HepG2 (cell line): ENCODE measurements around the gene HOXC5. TPM values are rescaled to one million over a fixed set of nuclear protein-coding genes. Genes with fewer than 3 reads are reported as not detected.

Experiments used
- ATAC-seq: fragments of 200-7000 bp; cut with Tn5 transposase; 3 replicates; pipeline ENCODE4 v1.9.1; 2020; ENCODE audit warnings: mild to moderate bottlenecking, moderate library complexity
- BruUV-seq: library from RNA; stranded (reverse); fragments of 400-500 nt; replicated peaks from 2 replicates; lab custom pipeline; 2021; lab: Mats Ljungman, UMichigan
- CTCF ChIA-PET: fragments of 300-600 bp; formaldehyde crosslinking; extraction: SDS; loops from one replicate; lab custom pipeline; 2021; ENCODE audit warnings: low total read pairs, inconsistent platforms, low intra/inter-chr PET ratio; lab: Yijun Ruan, JAX
- POLR2A ChIA-PET: fragments of 350-600 bp; sonication (Branson Sonifier 250); formaldehyde crosslinking; loops from one replicate; lab custom pipeline; 2020; ENCODE audit warnings: antibody characterized with exemption, inconsistent platforms; lab: Yijun Ruan, JAX
- DNase-seq: peaks from one replicate; pipeline ENCODE4 v3.0.0-alpha.2; 2015; ENCODE audit warnings: low spot score
- FAIRE-seq: peaks from 3 replicates; lab custom pipeline; 2011; peaks lifted over from hg19 to GRCh38; lab: Jason Lieb, UNC
- H2AFZ ChIP-seq: one replicate; pipeline ENCODE4 v1.6.1; 2011; ENCODE audit warnings: low read length, inconsistent platforms
- H3K27ac ChIP-seq: fragments of 300-600 bp; 3 replicates; pipeline ENCODE4 v1.8.0; 2011; ENCODE audit warnings: mixed run types, mild to moderate bottlenecking, mixed read lengths, low read length, inconsistent platforms; ENCODE audit not compliant: insufficient read depth; ENCODE audit errors: extremely low read length
- H3K27me3 ChIP-seq, 2 experiments: fragments of 200-600 bp in 1 of 2; 2 replicates in 1 of 2; 3 replicates in 1 of 2; pipeline versions ENCODE4 v1.6.0 to v1.8.0; 2011; ENCODE audit warnings: low read length in 2 of 2, mild to moderate bottlenecking in 2 of 2, moderate library complexity in 2 of 2, inconsistent platforms in 1 of 2; ENCODE audit not compliant: insufficient read depth in 2 of 2, control insufficient read depth in 1 of 2
- H3K36me3 ChIP-seq, 2 experiments: fragments of 200-600 bp in 1 of 2; replicated peaks in 1 of 2; 2 replicates in 1 of 2; 3 replicates in 1 of 2; pipeline versions ENCODE4 v1.5.1 to v1.8.0; 2011; ENCODE audit warnings: low read length in 2 of 2, inconsistent platforms in 1 of 2; ENCODE audit not compliant: insufficient read depth in 2 of 2, control insufficient read depth in 1 of 2
- H3K4me1 ChIP-seq: 2 replicates; pipeline ENCODE4 v1.5.1; 2012; ENCODE audit warnings: low read length, inconsistent platforms; ENCODE audit not compliant: insufficient read depth
- H3K4me2 ChIP-seq: 2 replicates; pipeline ENCODE4 v1.6.0; 2011; ENCODE audit warnings: low read depth, low read length, inconsistent platforms
- H3K4me3 ChIP-seq, 3 experiments: fragments of 200-600 bp in 1 of 3; sonication (generic), shearing (Covaris generic) in 1 of 3; replicated peaks in 1 of 3; 2 replicates each; pipeline ENCODE4 v1.5.1; 2011 to 2016; ENCODE audit warnings: low read length in 3 of 3, inconsistent platforms in 2 of 3, low read depth in 2 of 3, mild to moderate bottlenecking in 2 of 3, control low read depth in 1 of 3, mixed read lengths in 1 of 3; ENCODE audit not compliant: insufficient read depth in 1 of 3
- H3K79me2 ChIP-seq: one replicate; pipeline ENCODE4 v1.6.1; 2011; ENCODE audit warnings: low read length, inconsistent platforms; ENCODE audit not compliant: insufficient read depth
- H3K9ac ChIP-seq: 2 replicates; pipeline ENCODE4 v1.6.0; 2011; ENCODE audit warnings: mild to moderate bottlenecking, low read depth, low read length, inconsistent platforms; ENCODE audit not compliant: insufficient read depth
- H3K9me3 ChIP-seq: 2 replicates; pipeline ENCODE4 v1.5.1; 2012; ENCODE audit warnings: mild to moderate bottlenecking, low read length
- H4K20me1 ChIP-seq: 2 replicates; pipeline ENCODE4 v1.6.0; 2011; ENCODE audit warnings: inconsistent platforms, mild to moderate bottlenecking, low read length, moderate library complexity; ENCODE audit not compliant: insufficient read depth
- ARID2 ChIP-seq: sonication (generic); formaldehyde crosslinking; IDR thresholded peaks from 2 replicates; pipeline ENCODE4 v1.8.1; 2022; ENCODE audit warnings: mild to moderate bottlenecking, missing genetic modification reagents, borderline replicate concordance
- CENPBD1 ChIP-seq: sonication (generic); formaldehyde crosslinking; IDR thresholded peaks from 2 replicates; pipeline ENCODE4 v1.8.0; 2022; ENCODE audit warnings: missing genetic modification reagents, low read depth, mild to moderate bottlenecking, borderline replicate concordance
- CSRNP1 ChIP-seq: sonication (generic); formaldehyde crosslinking; IDR thresholded peaks from 2 replicates; pipeline ENCODE4 v1.8.1; 2023; ENCODE audit warnings: mild to moderate bottlenecking, missing genetic modification reagents
- GABPA ChIP-seq, 2 experiments: IDR thresholded peaks; 2 replicates each; pipeline ENCODE4 v1.6.1; 2011 to 2016; ENCODE audit warnings: low read depth in 2 of 2, low read length in 1 of 2, missing biosample characterization in 1 of 2, missing genetic modification characterization in 1 of 2
- IRX3 ChIP-seq: sonication (generic); formaldehyde crosslinking; IDR thresholded peaks from 2 replicates; pipeline ENCODE4 v1.8.1; 2023; ENCODE audit warnings: mild to moderate bottlenecking, low read depth, missing genetic modification reagents, borderline replicate concordance
- PAF1 ChIP-seq: IDR thresholded peaks from 2 replicates; pipeline ENCODE4 v1.6.1; 2016; ENCODE audit warnings: missing genetic modification reagents, missing compliant biosample characterization
- PAX8 ChIP-seq: sonication (generic); formaldehyde crosslinking; IDR thresholded peaks from 2 replicates; pipeline ENCODE4 v1.8.0; 2022; ENCODE audit warnings: mild to moderate bottlenecking, missing genetic modification reagents, borderline replicate concordance
- SP140L ChIP-seq: sonication (generic); formaldehyde crosslinking; IDR thresholded peaks from 2 replicates; pipeline ENCODE4 v1.4.0; 2020; ENCODE audit warnings: missing genetic modification reagents, borderline replicate concordance
- U2AF1 ChIP-seq: fragments of 200-400 bp; formaldehyde crosslinking; optimal IDR thresholded peaks from 2 replicates; pipeline ENCODE3; 2017; ENCODE audit warnings: mild to moderate bottlenecking, low read depth, low read length
- WIZ ChIP-seq: sonication (generic); formaldehyde crosslinking; IDR thresholded peaks from 2 replicates; pipeline ENCODE4 v1.5.1; 2020; ENCODE audit warnings: mild to moderate bottlenecking, missing genetic modification reagents
- ZNF142 ChIP-seq: sonication (generic); formaldehyde crosslinking; IDR thresholded peaks from 2 replicates; pipeline ENCODE4 v1.4.0; 2020; ENCODE audit warnings: missing genetic modification reagents
- ZNF564 ChIP-seq: sonication (generic); formaldehyde crosslinking; IDR thresholded peaks from 2 replicates; pipeline ENCODE4 v1.8.1; 2023; ENCODE audit warnings: mild to moderate bottlenecking, missing genetic modification reagents
- ZZZ3 ChIP-seq: sonication (generic); formaldehyde crosslinking; IDR thresholded peaks from 2 replicates; pipeline ENCODE4 v1.4.0; 2020; ENCODE audit warnings: missing genetic modification reagents, mild to moderate bottlenecking, borderline replicate concordance
- WGBS: methylation state at CpG from one replicate; pipeline ENCODE4 v1.1.6; 2017; ENCODE audit warnings: low lambda C conversion rate; 5-methylcytosine and 5-hydroxymethylcytosine counted together
- in situ Hi-C: cut with HindIII; loops from 2 replicates; pipeline ENCODE4 v1.10.0; 2017; ENCODE audit warnings: low pct_unique_long_range_greater_than_20kb; ENCODE audit not compliant: extremely low pct_ligation_motif_present
- intact Hi-C: fragments of 100-400 bp; cut with micrococcal nuclease; formaldehyde crosslinking; loops from one replicate; pipeline ENCODE4 v1.10.0; 2022; ENCODE audit not compliant: unreplicated experiment
- polyA plus RNA-seq, 8 experiments: library from polyadenylated mRNA; depleted of rRNA in 3 of 8; stranded (reverse) in 7 of 8; unstranded in 1 of 8; fragments of >200 nt; fragmentation: Illumina TruSeq in 4 of 8; extraction: Trizol in 4 of 8; gene quantifications; 2 replicates each; pipeline versions ENCODE4 v1.2.1 to v1.2.3, GENCODE V29; 2011 to 2016; ENCODE audit warnings: low read depth in 4 of 8, missing spikeins in 1 of 8, mixed read lengths in 1 of 8; ENCODE audit not compliant: insufficient read depth in 1 of 8
- total RNA-seq, 5 experiments: library from RNA; depleted of rRNA; stranded (reverse); fragments of >200 nt; fragmentation: Illumina TruSeq; extraction: Trizol; gene quantifications; 2 replicates each; pipeline ENCODE4 v1.2.3, GENCODE V29; 2016; ENCODE audit warnings: low read depth in 1 of 5

Gene HOXC5
- total and polyA plus RNA-seq, 2 of the 13 experiments (the other 11 are each of a cell fraction or from before 2014, with no cell fraction given) = not detected

GRCh38 chr12:54037360-54038283, 4.8 kb downstream of the HOXC5 start:
- Histone ChIP-seq H3K27me3 (peaks cover 8 to 61% of the 10 kb centered on the region in 2 experiments), H3K4me3 (no peak overlapping the region), H3K4me2 (no peak overlapping the region), H3K27ac (no peak overlapping the region), H3K4me1 (peaks cover 6% of the 10 kb centered on the region; the same call in 1 of the 2 replicates), H4K20me1 (no peaks in the 10 kb centered on the region), H3K36me3 (no peaks in the 10 kb centered on the region), H3K79me2 (no peaks in the 10 kb centered on the region), H3K9me3 (no peaks in the 10 kb centered on the region), H3K9ac (no peak overlapping the region), H2AFZ (no peak overlapping the region)
- 38% methylated on average over 14 of the region's 14 CpGs for WGBS
- no peak for FAIRE-seq
- no TSS peak for BruUV-seq
- DNase-seq = no peak
- in situ Hi-C loops (no loop called here), intact Hi-C loops (no loop called here)
- POLR2A ChIA-PET = no interaction called here
- CTCF ChIA-PET = no interaction called here
- no peak for ATAC-seq
- TF ChIP-seq U2AF1 = no peak
- TF ChIP-seq SP140L (CRISPR knock-in tag) = no peak
- TF ChIP-seq ZNF142 (CRISPR knock-in tag) = no peak
- no peak for TF ChIP-seq IRX3
- no peak for TF ChIP-seq CSRNP1 (CRISPR knock-in tag)
- TF ChIP-seq CENPBD1 = no peak
- TF ChIP-seq PAF1 (CRISPR knock-in tag) = no peak
- no peak for TF ChIP-seq WIZ (CRISPR knock-in tag)
- TF ChIP-seq ARID2 = no peak
- TF ChIP-seq PAX8 = no peak
- TF ChIP-seq ZNF564 = no peak
- no peak for TF ChIP-seq ZZZ3
- TF ChIP-seq GABPA (IDR thresholded peaks at IDR 0.05; ENCODE audit: low read depth, low read length) = no peak
- no peak for TF ChIP-seq GABPA (CRISPR knock-in tag; IDR thresholded peaks at IDR 0.05; ENCODE audit: low read depth)
